AG20443 (cell line): Measurements from ENCODE around the gene TAB2.
"Not testable (repeated sequence)": the region's sequence is repeated elsewhere in the genome, so short reads cannot be mapped to it uniquely, and the experiment has no call there.

ENCODE experiments used
- DNase-seq: peaks from one replicate; pipeline ENCODE4 v3.0.0; 2012; ENCODE audit warnings: low spot score, mixed read lengths

Gene TAB2

DNA sequence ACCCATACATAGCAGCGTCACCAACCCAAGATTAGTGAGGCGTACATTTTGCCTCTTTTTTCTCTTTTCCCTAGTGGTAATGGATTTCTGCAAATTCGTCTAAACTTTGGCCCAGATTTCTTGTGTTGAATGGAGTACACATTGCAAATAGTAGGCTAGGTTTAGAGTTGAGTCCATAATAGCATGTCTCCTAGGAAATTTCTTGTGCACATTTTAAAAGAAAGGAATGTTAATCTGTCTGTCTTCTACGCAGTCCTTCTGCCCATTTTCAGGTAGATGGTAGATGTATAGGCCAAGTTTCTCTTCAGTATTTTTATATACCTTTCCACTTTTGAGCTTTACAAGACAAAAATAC lies 15.7 kb downstream of the TAB2 start:
- no peak for DNase-seq

GRCh38 chr6:149334201-149334600 lies 16.7 kb downstream of the TAB2 start:
- DNase-seq, result no peak

GRCh38 chr6:149334682-149335160 lies 17.2 kb downstream of the TAB2 start:
- peak; percentile 62 for DNase-seq

- DNase-seq, result peak; percentile 43
These were observed 18.6 kb downstream of the TAB2 start for GRCh38 chr6:149335924-149336608.

GRCh38 chr6:149336609-149336928 lies 19.1 kb downstream of the TAB2 start:
- DNase-seq, result no peak

- no peak for DNase-seq
These were observed 19.8 kb downstream of the TAB2 start for GRCh38 chr6:149337320-149337719.

DNA sequence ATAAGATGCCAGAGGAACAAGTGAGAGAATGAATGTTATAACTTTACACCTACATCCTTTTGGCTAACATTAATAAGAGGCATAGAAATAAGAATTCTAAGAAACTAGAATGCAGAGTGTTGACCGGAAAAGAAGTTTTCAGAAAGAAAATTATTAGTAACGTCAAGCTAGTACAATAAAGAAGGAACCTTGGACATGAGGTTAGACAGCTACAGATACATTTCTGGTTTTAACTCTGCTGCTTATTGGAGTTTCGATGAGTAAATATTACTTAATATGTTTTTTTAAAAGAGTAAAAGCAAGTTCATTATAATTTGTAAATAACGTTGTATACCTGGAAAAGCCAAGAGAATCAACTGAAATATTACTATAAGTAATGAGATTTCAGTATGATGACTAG lies 22.7 kb downstream of the TAB2 start:
- DNase-seq, result no peak

DNA sequence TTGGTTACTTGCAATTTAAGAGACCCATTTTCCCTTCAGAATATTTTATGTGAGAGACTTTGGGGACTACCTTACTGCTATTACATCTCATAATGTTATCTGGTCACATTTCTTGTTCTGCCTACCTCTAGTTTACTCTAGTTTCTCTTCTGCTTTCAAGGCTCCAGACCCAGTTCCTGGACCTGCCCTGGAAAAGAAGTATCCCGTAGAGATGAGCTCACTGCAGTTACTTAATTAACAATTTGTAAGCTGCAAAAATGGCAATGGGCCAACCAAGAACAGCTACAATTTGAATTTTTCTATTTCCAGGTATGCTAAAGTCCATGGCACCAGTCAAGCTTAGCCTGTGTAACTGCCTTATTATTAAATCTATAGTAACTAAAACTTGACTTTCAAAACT lies 25.0 kb downstream of the TAB2 start:
- DNase-seq, result no peak

GRCh38 chr6:149343501-149343900 lies 26.0 kb downstream of the TAB2 start:
- DNase-seq, result no peak

- DNase-seq, result no peak
These were observed 28.6 kb downstream of the TAB2 start for GRCh38 chr6:149346078-149346477.

- DNase-seq, result no peak
These were observed 29.6 kb downstream of the TAB2 start for GRCh38 chr6:149347067-149347466.

DNA sequence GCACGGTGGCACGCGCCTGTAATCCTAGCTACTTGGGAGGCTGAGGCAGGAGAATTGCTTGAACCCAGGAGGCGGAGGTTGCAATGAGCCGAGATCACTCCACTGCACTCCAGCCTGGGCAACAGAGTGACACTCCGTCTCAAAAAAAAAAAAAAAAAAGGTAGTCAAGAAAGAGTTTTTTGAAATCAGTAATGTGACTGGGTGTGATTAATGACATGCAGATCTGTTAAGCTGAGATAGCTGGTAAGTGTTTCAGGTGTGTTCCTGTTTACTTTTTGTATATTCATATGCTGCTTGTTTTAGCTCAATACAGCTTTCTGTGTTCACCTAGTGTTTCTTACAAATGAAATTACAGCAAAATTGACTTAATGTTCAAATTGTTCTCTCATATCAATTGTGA lies 31.8 kb downstream of the TAB2 start:
- DNase-seq, result not testable (repeated sequence)

DNA sequence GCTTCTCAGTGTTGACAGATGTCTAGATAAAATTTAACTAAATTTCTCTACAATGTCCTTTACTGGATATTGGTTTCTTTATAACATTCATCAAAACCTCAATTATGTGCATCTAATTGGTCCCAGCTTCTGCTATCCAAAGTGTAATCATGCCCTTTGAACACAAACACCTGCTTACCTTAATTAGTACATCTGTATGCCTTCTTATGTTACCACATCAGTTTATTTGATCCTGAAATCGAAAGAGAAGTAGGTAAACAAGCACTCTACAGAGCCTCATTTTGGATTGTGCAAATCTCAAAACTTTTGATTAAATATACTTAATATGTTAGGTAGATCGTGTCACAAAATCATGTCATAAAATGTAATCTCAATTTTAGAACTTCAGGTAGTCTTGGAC lies 36.5 kb downstream of the TAB2 start:
- no peak for DNase-seq

- no peak for DNase-seq
These were observed 38.7 kb downstream of the TAB2 start for GRCh38 chr6:149356081-149356750.

GRCh38 chr6:149357726-149358538 lies 40.4 kb downstream of the TAB2 start:
- DNase-seq, result no peak

DNA sequence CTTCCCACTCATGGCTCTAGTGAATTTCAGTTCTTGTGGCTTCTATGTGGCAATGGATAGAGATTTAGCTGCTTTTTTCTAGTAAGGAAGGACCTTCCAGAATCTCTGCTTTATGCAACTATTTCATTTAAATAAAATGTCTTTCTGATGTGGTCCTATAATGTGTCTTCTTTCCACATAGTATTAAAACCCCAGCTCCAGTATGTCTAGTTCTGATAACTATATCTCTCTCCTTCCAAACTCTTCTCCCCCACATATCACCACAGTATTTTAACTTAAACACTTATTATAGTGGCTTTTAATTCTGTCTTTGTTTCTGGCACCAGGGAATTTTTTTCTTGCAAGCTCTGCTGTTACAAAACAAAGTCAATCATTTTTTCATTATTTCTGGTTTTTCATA lies 41.9 kb downstream of the TAB2 start:
- no peak for DNase-seq

- no peak for DNase-seq
These were observed 43.0 kb downstream of the TAB2 start for GRCh38 chr6:149360536-149360935.

GRCh38 chr6:149362289-149362688 lies 44.8 kb downstream of the TAB2 start:
- no peak for DNase-seq

DNA sequence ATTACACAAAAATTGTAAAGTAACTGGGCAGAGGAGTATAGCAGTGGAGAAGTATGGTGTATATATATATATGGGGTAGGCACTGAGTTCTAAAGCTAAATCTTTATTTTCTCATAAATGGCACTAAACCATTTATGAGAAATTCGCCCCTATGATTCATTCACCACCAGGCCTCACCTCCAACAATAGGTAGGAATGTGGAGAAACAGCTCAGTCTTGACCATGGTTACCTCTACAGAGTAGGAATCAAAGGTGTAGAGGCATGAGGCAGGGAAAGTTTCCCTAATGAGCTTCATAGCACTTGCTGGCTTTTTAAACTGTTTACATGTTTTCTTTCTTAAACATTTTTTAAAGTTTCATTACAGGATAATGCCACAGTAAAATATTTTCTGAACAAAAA lies 45.6 kb downstream of the TAB2 start:
- DNase-seq, result no peak

GRCh38 chr6:149364557-149364956 lies 47.0 kb downstream of the TAB2 start:
- DNase-seq, result no peak

DNA sequence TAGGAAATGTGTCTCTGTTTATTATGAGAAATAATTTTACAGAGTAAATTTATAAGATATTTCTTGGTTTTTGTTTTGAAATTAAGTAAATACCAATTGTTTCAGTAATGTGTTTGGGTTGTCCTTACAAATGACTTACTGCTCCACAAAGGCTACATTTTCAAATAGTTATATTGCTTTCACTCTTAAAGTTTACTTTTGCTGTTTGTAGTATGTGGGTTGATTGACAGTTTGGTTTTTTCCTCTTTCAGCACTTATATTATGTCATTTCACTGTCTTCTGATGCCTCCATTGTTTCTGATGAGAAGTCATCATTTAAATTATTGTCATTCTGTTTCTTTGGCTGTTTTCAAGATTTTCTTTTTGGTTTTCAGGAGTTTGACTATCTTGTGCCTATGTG lies 47.7 kb downstream of the TAB2 start:
- no peak for DNase-seq

DNA sequence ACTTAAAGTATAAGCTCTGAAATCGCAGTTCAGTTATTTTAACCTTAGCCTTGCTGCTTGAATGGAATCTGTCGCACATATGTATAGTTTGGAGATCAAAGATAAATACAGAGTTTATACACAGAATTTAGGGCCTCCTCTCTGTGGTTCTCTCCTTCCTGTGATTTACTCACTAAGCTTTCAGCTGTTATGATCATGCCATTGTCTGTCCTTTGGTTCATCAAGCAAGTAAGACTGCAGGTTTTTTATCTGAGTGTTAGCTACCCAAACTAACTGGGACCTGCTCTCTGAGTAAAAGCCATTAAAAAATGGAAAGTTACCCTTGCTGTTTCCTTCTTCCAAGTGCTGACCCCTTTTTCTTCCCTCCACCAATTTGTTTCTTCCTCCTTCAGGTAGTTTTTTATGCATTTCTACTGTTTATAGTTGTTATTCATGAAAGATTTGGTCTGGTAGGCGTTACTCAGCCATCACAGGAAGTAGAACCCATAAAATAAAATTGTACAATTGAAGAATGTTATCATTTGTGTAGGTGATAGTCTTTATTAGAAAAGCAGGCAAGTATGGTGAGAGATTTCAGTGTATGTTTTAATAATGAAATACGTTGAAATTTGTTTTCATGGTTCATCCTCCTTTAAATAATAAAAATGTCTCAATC lies 48.9 kb downstream of the TAB2 start:
- no peak for DNase-seq

- DNase-seq, result no peak
These were observed 50.6 kb downstream of the TAB2 start for GRCh38 chr6:149368065-149368464.
